Measurements from ENCODE around the gene IL2RA. TPM values are rescaled to one million over a fixed set of nuclear protein-coding genes. Genes with fewer than 3 reads are reported as not detected.

Gene IL2RA
- total and polyA plus RNA-seq, 10 of the 15 experiments (the other 5 are each of a cell fraction or from before 2014, with no cell fraction given) = 2.2 to 6.0 (median 4.9) TPM

GRCh38 chr10:5977471-5978229 is 84.5 kb downstream of the IL2RA start, which contains the start of gene IL15RA:
Gene IL15RA, minus strand, starts transcription at chr10:5977543. Its CDS starts 51 bp downstream, at chr10:5977492.
- SMC1A ChIA-PET (ENCODE audit: uncharacterized antibody, unreplicated experiment) = interaction anchor here (0.7 to 2.6 kb wide), 9 partner anchors 10 to 289 kb away, joined by 3 to 17 read pairs (median 4); partner anchors contain the start of genes ANKRD16 and FBH1
- H3K27me3 ChIP-seq (replicated peaks in 1 of 2; ENCODE audit: control insufficient read depth in 2 of 2, insufficient read depth in 2 of 2, low read length in 1 of 2) = no peaks in the 10 kb centered on the region; a peak in 1 of 4 replicates
- no peaks in the 10 kb centered on the region for H3K36me3 ChIP-seq (ENCODE audit: control insufficient read depth in 2 of 2, insufficient read depth in 2 of 2, low read length in 1 of 2)
- RAD21 ChIA-PET (ENCODE audit: unreplicated experiment) = interaction anchor here (0.8 to 3.3 kb wide), 13 partner anchors 10 to 167 kb away, joined by 3 to 29 read pairs (median 5); partner anchors contain the start of genes ANKRD16, FBH1 and GDI2
- peak within 1 kb of the TSS; percentile 92 for H2AFZ ChIP-seq (ENCODE audit: control insufficient read depth, low read depth, low read length)
- peak within 1 kb of the TSS; percentile 95 for H3K4me3 ChIP-seq
- no peak for FAIRE-seq
- POLR2A ChIA-PET = interaction anchor here (1.0 to 5.2 kb wide), 6 partner anchors 12 to 166 kb away, joined by 3 to 29 read pairs (median 4); partner anchors contain the start of genes ANKRD16 and FBH1
- H3K79me2 ChIP-seq (ENCODE audit: control insufficient read depth, insufficient read depth, low read length) = peaks cover 48% of the 10 kb centered on the region
- no peak for DNase-seq (ENCODE audit: low read depth, low spot score)
- intact Hi-C loops (cut with micrococcal nuclease; ENCODE audit: unreplicated experiment) (loop anchor here (2.0 to 5.0 kb wide), 6 partner anchors 73 to 290 kb away; partner anchors contain the start of genes FBH1, GDI2 and RBM17), in situ Hi-C loops (cut with MboI) (no loop called here)
- CTCF ChIA-PET = interaction anchor here (0.6 to 4.5 kb wide), 7 partner anchors 10 to 111 kb away, joined by 3 to 25 read pairs (median 7); partner anchors contain the start of genes ANKRD16 and FBH1
- peak within 1 kb of the TSS; percentile 87 for H3K9ac ChIP-seq (ENCODE audit: control insufficient read depth, insufficient read depth, low read length)
- peaks cover 12% of the 10 kb centered on the region for H3K4me1 ChIP-seq (ENCODE audit: control insufficient read depth, insufficient read depth, low read length)
- H3K27ac ChIP-seq (ENCODE audit: control insufficient read depth, insufficient read depth) = peak within 1 kb of the TSS; percentile 88
- 1% methylated on average over 60 of the region's 80 CpGs for WGBS (ENCODE audit: insufficient coverage, insufficient replicate concordance, low lambda C conversion rate, missing lambda C conversion rate)
- H4K20me1 ChIP-seq (ENCODE audit: control insufficient read depth, insufficient read depth) = no peaks in the 10 kb centered on the region
- no TSS peak for BruUV-seq (replicated peaks)
- H3K4me2 ChIP-seq (ENCODE audit: control insufficient read depth, insufficient read depth) = peak within 1 kb of the TSS; percentile 46
- peak; percentile 78 for ATAC-seq
- no peaks in the 10 kb centered on the region for H3K9me3 ChIP-seq (replicated peaks; ENCODE audit: control insufficient read depth, insufficient read depth, low read length)
- TF ChIP-seq YY1 (IDR thresholded peaks at IDR 0.05; ENCODE audit: low read depth, low read length) = peak; percentile 30
- TF ChIP-seq BHLHE40 (IDR thresholded peaks at IDR 0.05; ENCODE audit: borderline replicate concordance in 1 of 2, low read depth in 2 of 2, low read length in 1 of 2) = peak; percentile 23 to 82; a peak in 3 of 4 replicates
- TF ChIP-seq TBL1XR1 (IDR thresholded peaks at IDR 0.05; ENCODE audit: low read depth, low read length) = no peak
- TF ChIP-seq NBN (IDR thresholded peaks at IDR 0.05) = peak; percentile 71
- TF ChIP-seq SMARCA5 (IDR thresholded peaks at IDR 0.05) = peak; percentile 84
- TF ChIP-seq SREBF1 (IDR thresholded peaks at IDR 0.05; ENCODE audit: low read length) = no peak
- TF ChIP-seq IKZF1 (conservative IDR thresholded peaks at IDR 0.05) = peak; percentile 68
- no peak for TF ChIP-seq SMAD5 (IDR thresholded peaks at IDR 0.05; ENCODE audit: low read depth)
- TF ChIP-seq RBBP5 (conservative IDR thresholded peaks at IDR 0.05) = peak; percentile 94
- TF ChIP-seq POLR2AphosphoS5 (IDR thresholded peaks at IDR 0.05; ENCODE audit: low read length) = 0 out of 2 replicates have a peak, but pooled peaks have one; percentile 38
- TF ChIP-seq CTCF (IDR thresholded peaks at IDR 0.05 in 2 of 3, conservative IDR thresholded peaks at IDR 0.05 in 1 of 3; ENCODE audit: control insufficient read depth in 2 of 3, extremely low read depth in 1 of 3, insufficient read depth in 1 of 3, low read depth in 3 of 3, low read length in 3 of 3) = peak; percentile 22 to 54 (median 30); a peak in 5 of 6 replicates
- peak; percentile 65 for TF ChIP-seq POLR2A (IDR thresholded peaks at IDR 0.05; ENCODE audit: low read depth, low read length)
- peak; percentile 34; the same call in 1 of the 2 replicates for TF ChIP-seq MAX (IDR thresholded peaks at IDR 0.05; ENCODE audit: low read depth, low read length)
- peak; percentile 82 for TF ChIP-seq DPF2 (IDR thresholded peaks at IDR 0.05)
- TF ChIP-seq KAT2A (conservative IDR thresholded peaks at IDR 0.05; ENCODE audit: control insufficient read depth, low read depth, low read length) = no peak
- TF ChIP-seq BACH1 (IDR thresholded peaks at IDR 0.05; ENCODE audit: borderline replicate concordance) = peak; percentile 88
- 0 out of 2 replicates have a peak, but pooled peaks have one; percentile 34 for TF ChIP-seq ZNF592 (IDR thresholded peaks at IDR 0.05)
- TF ChIP-seq TCF12 (IDR thresholded peaks at IDR 0.05; ENCODE audit: low read depth, low read length) = peak; percentile 78
- TF ChIP-seq HDAC6 (IDR thresholded peaks at IDR 0.05; ENCODE audit: unreplicated experiment) = peak; percentile 89
